IMR-90 (cell line): Measurements from ENCODE around the gene ADPRHL1.

ENCODE experiments used
- CEBPB ChIP-seq: IDR thresholded peaks from 2 replicates; pipeline ENCODE4 v1.6.1; 2012; ENCODE audit warnings: low read depth, low read length, improper control_type of control experiment
- CHD1 ChIP-seq: IDR thresholded peaks from 2 replicates; pipeline ENCODE4 v1.6.1; 2012; ENCODE audit warnings: low read depth, low read length, improper control_type of control experiment
- FOS ChIP-seq: fragments of 150-350 bp; IDR thresholded peaks from 2 replicates; pipeline ENCODE4 v1.6.1; 2016; ENCODE audit warnings: low read depth, low read length
- MAFK ChIP-seq: IDR thresholded peaks from 2 replicates; pipeline ENCODE4 v1.6.1; 2012; ENCODE audit warnings: low read depth, low read length, improper control_type of control experiment
- MXI1 ChIP-seq: IDR thresholded peaks from 2 replicates; pipeline ENCODE4 v1.6.1; 2012; ENCODE audit warnings: low read depth, mild to moderate bottlenecking, low read length, moderate library complexity, borderline replicate concordance
- POLR2A ChIP-seq: IDR thresholded peaks from 2 replicates; pipeline ENCODE4 v1.6.1; 2012; ENCODE audit warnings: mild to moderate bottlenecking, low read depth, low read length
- RAD21 ChIP-seq: IDR thresholded peaks from 2 replicates; pipeline ENCODE4 v1.6.1; 2012; ENCODE audit warnings: low read length, improper control_type of control experiment
- SMC3 ChIP-seq: fragments of 150-350 bp; IDR thresholded peaks from 2 replicates; pipeline ENCODE4 v1.6.1; 2016; ENCODE audit warnings: low read depth, mild to moderate bottlenecking, antibody characterized with exemption, low read length, moderate library complexity
- USF2 ChIP-seq: fragments of 150-350 bp; IDR thresholded peaks from 2 replicates; pipeline ENCODE4 v1.6.1; 2017; ENCODE audit warnings: mild to moderate bottlenecking, antibody characterized with exemption, low read length, low read depth
- TF ChIP-seq, protein P1 (sequence below): conservative IDR thresholded peaks from 2 replicates; pipeline ENCODE4 v1.5.1; 2012; ENCODE audit warnings: mild to moderate bottlenecking, low read depth, low read length, improper control_type of control experiment

DNA sequence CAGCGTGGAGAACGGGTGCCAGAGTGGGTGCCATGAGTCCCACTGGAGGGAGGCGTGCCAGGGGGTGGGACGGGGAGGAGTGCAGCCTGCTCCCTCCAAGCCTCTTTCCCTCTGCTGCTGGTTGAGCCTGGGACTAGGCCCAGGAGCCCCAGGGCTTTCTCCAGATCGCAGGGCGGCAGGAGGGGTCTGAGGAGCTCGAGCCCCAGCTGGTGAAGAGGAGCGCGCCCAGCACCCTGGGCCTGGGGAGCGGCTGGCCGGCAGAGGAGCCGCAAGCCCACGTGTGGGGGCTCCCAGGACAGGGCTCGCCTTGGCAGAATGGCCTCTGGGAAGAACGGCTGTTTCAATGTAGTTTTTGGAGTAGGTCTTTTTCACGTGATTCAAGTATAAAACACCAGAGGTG lies 49.4 kb upstream of the ADPRHL1 start:
- TF ChIP-seq, protein P1, sequence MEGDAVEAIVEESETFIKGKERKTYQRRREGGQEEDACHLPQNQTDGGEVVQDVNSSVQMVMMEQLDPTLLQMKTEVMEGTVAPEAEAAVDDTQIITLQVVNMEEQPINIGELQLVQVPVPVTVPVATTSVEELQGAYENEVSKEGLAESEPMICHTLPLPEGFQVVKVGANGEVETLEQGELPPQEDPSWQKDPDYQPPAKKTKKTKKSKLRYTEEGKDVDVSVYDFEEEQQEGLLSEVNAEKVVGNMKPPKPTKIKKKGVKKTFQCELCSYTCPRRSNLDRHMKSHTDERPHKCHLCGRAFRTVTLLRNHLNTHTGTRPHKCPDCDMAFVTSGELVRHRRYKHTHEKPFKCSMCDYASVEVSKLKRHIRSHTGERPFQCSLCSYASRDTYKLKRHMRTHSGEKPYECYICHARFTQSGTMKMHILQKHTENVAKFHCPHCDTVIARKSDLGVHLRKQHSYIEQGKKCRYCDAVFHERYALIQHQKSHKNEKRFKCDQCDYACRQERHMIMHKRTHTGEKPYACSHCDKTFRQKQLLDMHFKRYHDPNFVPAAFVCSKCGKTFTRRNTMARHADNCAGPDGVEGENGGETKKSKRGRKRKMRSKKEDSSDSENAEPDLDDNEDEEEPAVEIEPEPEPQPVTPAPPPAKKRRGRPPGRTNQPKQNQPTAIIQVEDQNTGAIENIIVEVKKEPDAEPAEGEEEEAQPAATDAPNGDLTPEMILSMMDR: no peak
- TF ChIP-seq FOS (no peak), CEBPB (no peak), MXI1 (no peak), RAD21 (no peak), POLR2A (no peak), SMC3 (no peak), USF2 (no peak), MAFK (no peak), CHD1 (no peak)
